GM23248 (cell line): ENCODE results near the gene HSPA1B.

Source experiments
- EZH2 ChIP-seq: fragments of 200-600 bp; sonication (generic); IDR thresholded peaks from 2 replicates; pipeline ENCODE4 v1.6.1; 2018; ENCODE audit warnings: antibody characterized with exemption, mild to moderate bottlenecking; ENCODE audit not compliant: insufficient read depth, poor library complexity, severe bottlenecking
- EZH2phosphoT487 ChIP-seq: fragments of 200-600 bp; sonication (generic); IDR thresholded peaks from 2 replicates; pipeline ENCODE4 v1.6.1; 2018; ENCODE audit warnings: antibody characterized with exemption, moderate library complexity, mild to moderate bottlenecking, low read depth; ENCODE audit not compliant: insufficient read depth

- TF ChIP-seq EZH2phosphoT487 = no peak
- TF ChIP-seq EZH2 = no peak
Observed at GRCh38 chr6:31778999-31779885, 48.3 kb upstream of the HSPA1B start.
